ENCODE data around the gene MAGEE1. TPM values are rescaled to one million over a fixed set of nuclear protein-coding genes. Genes with fewer than 3 reads are reported as not detected.

MAGEE1 gene
- total RNA-seq, 1 donor from 2014 or later, result 7.9 TPM

- Mint-ChIP-seq H3K4me3 (no peak overlapping the region), H3K36me3 (no peaks in the 10 kb centered on the region), H3K9me3 (peaks cover 23% of the 10 kb centered on the region), H3K4me1 (no peaks in the 10 kb centered on the region), H3K27ac (no peak overlapping the region), H3K27me3 (ENCODE audit: low read depth) (no peaks in the 10 kb centered on the region)
- no peak for TF ChIP-seq CTCF (IDR thresholded peaks at IDR 0.05; ENCODE audit: unreplicated experiment)
- no peak for DNase-seq (ENCODE audit: low spot score in 2 of 2, unreplicated experiment in 2 of 2)
These were observed 5.7 kb downstream of the MAGEE1 start for GRCh38 chrX:76433219-76433618.

GRCh38 chrX:76434103-76434741 is 6.7 kb downstream of the MAGEE1 start:
- no peak for DNase-seq (ENCODE audit: low spot score in 2 of 2, unreplicated experiment in 2 of 2)
- Mint-ChIP-seq H3K9me3 (peaks cover 29% of the 10 kb centered on the region), H3K36me3 (no peaks in the 10 kb centered on the region), H3K27me3 (ENCODE audit: low read depth) (no peaks in the 10 kb centered on the region), H3K27ac (no peak overlapping the region), H3K4me1 (no peaks in the 10 kb centered on the region), H3K4me3 (no peak overlapping the region)
- no peak for TF ChIP-seq CTCF (IDR thresholded peaks at IDR 0.05; ENCODE audit: unreplicated experiment)

DNA sequence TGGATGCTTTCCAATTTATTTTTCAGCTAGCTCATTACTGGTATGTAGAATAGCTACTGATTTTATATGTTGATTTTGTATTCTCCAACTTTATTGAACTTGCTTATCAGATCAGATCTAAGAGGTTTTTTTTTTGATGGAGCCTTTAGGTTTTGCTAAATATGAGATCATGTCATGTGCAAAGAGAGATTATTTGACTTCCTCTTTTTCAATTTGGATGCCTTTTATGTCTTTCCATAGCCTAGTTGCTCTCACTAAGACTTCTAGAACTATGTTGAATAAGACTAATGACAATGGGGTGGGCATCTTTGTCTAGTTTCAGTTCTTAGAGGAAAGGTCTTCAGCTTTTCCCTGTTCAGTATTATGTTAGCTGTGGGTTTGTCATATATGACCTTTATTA is 11.7 kb downstream of the MAGEE1 start:
- no peaks in the 10 kb centered on the region for H3K4me1 Mint-ChIP-seq
- no peak overlapping the region for H3K27ac Mint-ChIP-seq
- DNase-seq (ENCODE audit: low spot score in 2 of 2, unreplicated experiment in 2 of 2), result no peak
- H3K9me3 Mint-ChIP-seq, result peaks cover 53% of the 10 kb centered on the region
- no peaks in the 10 kb centered on the region for H3K27me3 Mint-ChIP-seq (ENCODE audit: low read depth)
- H3K4me3 Mint-ChIP-seq, result no peak overlapping the region
- no peaks in the 10 kb centered on the region for H3K36me3 Mint-ChIP-seq
- TF ChIP-seq CTCF (IDR thresholded peaks at IDR 0.05; ENCODE audit: unreplicated experiment), result no peak

GRCh38 chrX:76453737-76454406 is 26.4 kb downstream of the MAGEE1 start:
- Mint-ChIP-seq H3K27ac (no peak overlapping the region), H3K36me3 (no peaks in the 10 kb centered on the region), H3K4me3 (no peak overlapping the region)

GRCh38 chrX:76454456-76454927 is 27.0 kb downstream of the MAGEE1 start:
- no peak overlapping the region for H3K4me3 Mint-ChIP-seq
- H3K9me3 Mint-ChIP-seq, result peaks cover 38% of the 10 kb centered on the region
- TF ChIP-seq CTCF (IDR thresholded peaks at IDR 0.05; ENCODE audit: unreplicated experiment), result peak; percentile 31
- no peaks in the 10 kb centered on the region for H3K27me3 Mint-ChIP-seq (ENCODE audit: low read depth)
- no peak overlapping the region for H3K27ac Mint-ChIP-seq
- no peaks in the 10 kb centered on the region for H3K4me1 Mint-ChIP-seq
- no peak for DNase-seq (ENCODE audit: low spot score in 2 of 2, unreplicated experiment in 2 of 2)
- H3K36me3 Mint-ChIP-seq, result no peaks in the 10 kb centered on the region

More at GRCh38 chrX:76453737-76454406, 26.4 kb downstream of the MAGEE1 start:
- DNase-seq (ENCODE audit: low spot score in 2 of 2, unreplicated experiment in 2 of 2), result no peak
- no peak for TF ChIP-seq CTCF (IDR thresholded peaks at IDR 0.05; ENCODE audit: unreplicated experiment)
- Mint-ChIP-seq H3K9me3 (peaks cover 37% of the 10 kb centered on the region), H3K4me1 (no peaks in the 10 kb centered on the region), H3K27me3 (ENCODE audit: low read depth) (no peaks in the 10 kb centered on the region)
